Keratinocyte (primary cell): ENCODE results near the gene PCCA. TPM values are rescaled to one million over a fixed set of nuclear protein-coding genes. Genes with fewer than 3 reads are reported as not detected.

Experiments used
- DNase-seq: peaks from one replicate; pipeline ENCODE4 v3.0.0-alpha.2; 2011; ENCODE audit warnings: low read depth, missing footprints, low spot score
- FAIRE-seq: peaks from 2 replicates; lab custom pipeline; 2011; peaks lifted over from hg19 to GRCh38; lab: Jason Lieb, UNC
- H2AFZ ChIP-seq: 2 replicates; pipeline ENCODE4 v1.6.0; 2012; ENCODE audit warnings: low read length, control low read depth, inconsistent platforms; ENCODE audit not compliant: control insufficient read depth
- H3K27ac ChIP-seq: 2 replicates; pipeline ENCODE4 v1.5.1; 2011; ENCODE audit warnings: low read length; ENCODE audit not compliant: control insufficient read depth, insufficient read depth
- H3K27me3 ChIP-seq: 3 replicates; pipeline ENCODE4 v1.6.0; 2011; ENCODE audit warnings: low read length; ENCODE audit not compliant: control insufficient read depth, insufficient read depth; ENCODE audit errors: extremely low read depth
- H3K36me3 ChIP-seq, 2 experiments: 2 replicates in 1 of 2; 3 replicates in 1 of 2; pipeline ENCODE4 v1.5.1; 2011; ENCODE audit warnings: low read length in 2 of 2, mild to moderate bottlenecking in 1 of 2; ENCODE audit not compliant: control insufficient read depth in 2 of 2, insufficient read depth in 2 of 2; ENCODE audit errors: extremely low read depth in 1 of 2
- H3K4me1 ChIP-seq: 3 replicates; pipeline ENCODE4 v1.5.1; 2011; ENCODE audit warnings: low read length; ENCODE audit not compliant: control insufficient read depth, insufficient read depth; ENCODE audit errors: extremely low read depth
- H3K4me2 ChIP-seq: 3 replicates; pipeline ENCODE4 v1.6.0; 2011; ENCODE audit warnings: low read depth, low read length; ENCODE audit not compliant: control insufficient read depth, insufficient read depth; ENCODE audit errors: extremely low read depth
- H3K4me3 ChIP-seq, 3 experiments: fragments of 200-600 bp in 1 of 3; sonication (generic) in 1 of 3; 2 replicates in 2 of 3; 3 replicates in 1 of 3; pipeline ENCODE4 v1.5.1; 2011 to 2016; ENCODE audit warnings: low read length in 3 of 3, mild to moderate bottlenecking in 3 of 3, control low read depth in 2 of 3, inconsistent platforms in 1 of 3, low read depth in 1 of 3, mixed read lengths in 1 of 3, mixed run types in 1 of 3, moderate library complexity in 1 of 3; ENCODE audit not compliant: control insufficient read depth in 2 of 3, insufficient read depth in 2 of 3; ENCODE audit errors: extremely low read depth in 1 of 3
- H3K79me2 ChIP-seq: 2 replicates; pipeline ENCODE4 v1.6.0; 2012; ENCODE audit warnings: low read length; ENCODE audit not compliant: control insufficient read depth, insufficient read depth
- H3K9ac ChIP-seq: 3 replicates; pipeline ENCODE4 v1.6.0; 2011; ENCODE audit warnings: low read length; ENCODE audit not compliant: control insufficient read depth, insufficient read depth; ENCODE audit errors: extremely low read depth
- H3K9me1 ChIP-seq: 3 replicates; pipeline ENCODE4 v1.6.0; 2011; ENCODE audit warnings: low read length; ENCODE audit not compliant: control insufficient read depth, insufficient read depth; ENCODE audit errors: extremely low read depth
- H3K9me3 ChIP-seq: 2 replicates; pipeline ENCODE4 v1.5.1; 2012; ENCODE audit warnings: low read depth, low read length; ENCODE audit not compliant: control insufficient read depth
- H4K20me1 ChIP-seq: 3 replicates; pipeline ENCODE4 v1.6.0; 2011; ENCODE audit warnings: low read length; ENCODE audit not compliant: control insufficient read depth, insufficient read depth; ENCODE audit errors: extremely low read depth
- EZH2 ChIP-seq: IDR thresholded peaks from one replicate; pipeline ENCODE4 v1.6.1; 2012; ENCODE audit warnings: inconsistent platforms, mild to moderate bottlenecking, low read length, moderate library complexity
- dilution Hi-C: fragments of 300-500 bp; cut with MboI; formaldehyde crosslinking; loops from one replicate; pipeline ENCODE4 v1.7.0; 2020; ENCODE audit warnings: low sequenced_read_pairs; ENCODE audit not compliant: extremely low pct_ligation_motif_present
- polyA plus RNA-seq, 5 experiments: library from polyadenylated mRNA; depleted of rRNA in 3 of 5; stranded (reverse) in 3 of 5; stranded (forward) in 1 of 5; unstranded in 1 of 5; fragments of >200 nt; gene quantifications; 1 replicate in 1 of 5; 2 replicates in 3 of 5; 3 replicates in 1 of 5; pipeline versions ENCODE4 v1.2.1 to v1.2.3, GENCODE V29; 2011 to 2012; ENCODE audit warnings: missing spikeins in 2 of 5, low read depth in 1 of 5, low replicate concordance in 1 of 5
- TF ChIP-seq, protein P1 (sequence below), 3 experiments: IDR thresholded peaks in 1 of 3; conservative IDR thresholded peaks in 1 of 3; optimal IDR thresholded peaks in 1 of 3; 2 replicates in 2 of 3; 3 replicates in 1 of 3; pipeline versions ENCODE3 to v1.5.1; 2011; ENCODE audit warnings: low read length in 3 of 3, mild to moderate bottlenecking in 3 of 3, moderate library complexity in 2 of 3, control low read depth in 1 of 3, inconsistent platforms in 1 of 3; ENCODE audit not compliant: insufficient read depth in 2 of 3; ENCODE audit errors: extremely low read depth in 1 of 3

PCCA gene
- polyA plus RNA-seq, 1 donor (not counting 4 experiments of a cell fraction or from before 2014, with no cell fraction given): 8.1 TPM

DNA sequence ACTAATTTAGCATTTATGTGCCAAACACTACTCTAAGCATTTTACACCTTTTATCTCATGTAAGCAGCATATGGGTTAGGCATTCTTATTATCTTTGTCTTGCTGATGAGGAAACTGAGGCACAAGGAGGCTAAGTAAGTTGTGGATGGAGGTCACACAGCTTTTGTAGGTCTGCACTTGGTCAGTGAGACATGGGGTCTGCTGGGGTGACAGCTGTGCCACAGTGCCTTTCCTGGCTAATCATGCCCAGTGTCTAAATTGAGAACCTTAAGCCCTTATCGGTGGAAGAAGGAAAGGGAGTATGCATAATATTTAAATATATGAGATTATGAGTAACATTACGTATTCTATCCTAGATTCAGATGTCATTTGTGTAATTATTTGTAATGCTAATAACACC lies 273.5 kb downstream of the PCCA start:
- Histone ChIP-seq H3K36me3 (no peaks in the 10 kb centered on the region), H3K9me3 (no peaks in the 10 kb centered on the region), H3K4me2 (no peak overlapping the region), H3K4me1 (no peaks in the 10 kb centered on the region), H3K9me1 (no peaks in the 10 kb centered on the region), H3K27me3 (no peaks in the 10 kb centered on the region), H3K27ac (no peak overlapping the region), H4K20me1 (no peaks in the 10 kb centered on the region), H3K9ac (no peak overlapping the region), H3K4me3 (no peak overlapping the region), H3K79me2 (no peaks in the 10 kb centered on the region), H2AFZ (no peak overlapping the region)
- dilution Hi-C loops: no loop called here
- FAIRE-seq (no peak), DNase-seq (no peak)
- no peak for TF ChIP-seq EZH2
- TF ChIP-seq, protein P1, sequence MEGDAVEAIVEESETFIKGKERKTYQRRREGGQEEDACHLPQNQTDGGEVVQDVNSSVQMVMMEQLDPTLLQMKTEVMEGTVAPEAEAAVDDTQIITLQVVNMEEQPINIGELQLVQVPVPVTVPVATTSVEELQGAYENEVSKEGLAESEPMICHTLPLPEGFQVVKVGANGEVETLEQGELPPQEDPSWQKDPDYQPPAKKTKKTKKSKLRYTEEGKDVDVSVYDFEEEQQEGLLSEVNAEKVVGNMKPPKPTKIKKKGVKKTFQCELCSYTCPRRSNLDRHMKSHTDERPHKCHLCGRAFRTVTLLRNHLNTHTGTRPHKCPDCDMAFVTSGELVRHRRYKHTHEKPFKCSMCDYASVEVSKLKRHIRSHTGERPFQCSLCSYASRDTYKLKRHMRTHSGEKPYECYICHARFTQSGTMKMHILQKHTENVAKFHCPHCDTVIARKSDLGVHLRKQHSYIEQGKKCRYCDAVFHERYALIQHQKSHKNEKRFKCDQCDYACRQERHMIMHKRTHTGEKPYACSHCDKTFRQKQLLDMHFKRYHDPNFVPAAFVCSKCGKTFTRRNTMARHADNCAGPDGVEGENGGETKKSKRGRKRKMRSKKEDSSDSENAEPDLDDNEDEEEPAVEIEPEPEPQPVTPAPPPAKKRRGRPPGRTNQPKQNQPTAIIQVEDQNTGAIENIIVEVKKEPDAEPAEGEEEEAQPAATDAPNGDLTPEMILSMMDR (optimal IDR thresholded peaks at IDR 0.05 in 1 of 3, IDR thresholded peaks at IDR 0.05 in 1 of 3, conservative IDR thresholded peaks at IDR 0.05 in 1 of 3; ENCODE audit: extremely low read depth in 1 of 3, insufficient read depth in 2 of 3, low read length in 3 of 3): no peak

DNA sequence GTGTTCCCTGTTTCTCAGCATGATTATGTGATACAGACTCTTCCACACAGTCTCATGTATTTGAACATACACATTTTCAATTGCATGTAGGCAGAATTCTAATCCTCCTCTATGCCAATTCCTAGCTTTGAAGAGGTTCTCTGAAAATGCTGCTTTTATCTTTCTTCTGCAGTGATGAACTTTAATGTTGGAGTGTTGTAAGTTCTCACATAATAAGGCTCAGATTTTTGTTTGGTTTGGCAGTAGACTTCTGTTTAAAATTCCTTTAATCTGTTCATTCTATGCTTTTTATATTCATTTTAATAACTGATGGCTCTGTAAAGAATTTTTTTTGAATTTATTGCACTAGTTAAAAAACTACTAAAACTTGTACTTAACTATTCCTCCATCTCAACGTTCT lies 273.9 kb downstream of the PCCA start:
- no peaks in the 10 kb centered on the region for H4K20me1 ChIP-seq
- FAIRE-seq (no peak), DNase-seq (no peak)
- no peaks in the 10 kb centered on the region for H3K9me3 ChIP-seq
- no peaks in the 10 kb centered on the region for H3K79me2 ChIP-seq
- H3K36me3 ChIP-seq: no peaks in the 10 kb centered on the region
- dilution Hi-C loops: no loop called here
- H3K4me2 ChIP-seq: no peak overlapping the region
- H3K27me3 ChIP-seq: no peaks in the 10 kb centered on the region
- no peaks in the 10 kb centered on the region for H3K4me1 ChIP-seq
- no peak overlapping the region for H3K9ac ChIP-seq
- H2AFZ ChIP-seq: no peak overlapping the region
- no peak for TF ChIP-seq EZH2
- TF ChIP-seq, protein P1 (optimal IDR thresholded peaks at IDR 0.05 in 1 of 3, IDR thresholded peaks at IDR 0.05 in 1 of 3, conservative IDR thresholded peaks at IDR 0.05 in 1 of 3; ENCODE audit: extremely low read depth in 1 of 3, insufficient read depth in 2 of 3, low read length in 3 of 3): no peak
- no peak overlapping the region for H3K27ac ChIP-seq
- no peaks in the 10 kb centered on the region for H3K9me1 ChIP-seq
- no peak overlapping the region for H3K4me3 ChIP-seq
